ENCODE data around the gene ELOVL5.

DNA sequence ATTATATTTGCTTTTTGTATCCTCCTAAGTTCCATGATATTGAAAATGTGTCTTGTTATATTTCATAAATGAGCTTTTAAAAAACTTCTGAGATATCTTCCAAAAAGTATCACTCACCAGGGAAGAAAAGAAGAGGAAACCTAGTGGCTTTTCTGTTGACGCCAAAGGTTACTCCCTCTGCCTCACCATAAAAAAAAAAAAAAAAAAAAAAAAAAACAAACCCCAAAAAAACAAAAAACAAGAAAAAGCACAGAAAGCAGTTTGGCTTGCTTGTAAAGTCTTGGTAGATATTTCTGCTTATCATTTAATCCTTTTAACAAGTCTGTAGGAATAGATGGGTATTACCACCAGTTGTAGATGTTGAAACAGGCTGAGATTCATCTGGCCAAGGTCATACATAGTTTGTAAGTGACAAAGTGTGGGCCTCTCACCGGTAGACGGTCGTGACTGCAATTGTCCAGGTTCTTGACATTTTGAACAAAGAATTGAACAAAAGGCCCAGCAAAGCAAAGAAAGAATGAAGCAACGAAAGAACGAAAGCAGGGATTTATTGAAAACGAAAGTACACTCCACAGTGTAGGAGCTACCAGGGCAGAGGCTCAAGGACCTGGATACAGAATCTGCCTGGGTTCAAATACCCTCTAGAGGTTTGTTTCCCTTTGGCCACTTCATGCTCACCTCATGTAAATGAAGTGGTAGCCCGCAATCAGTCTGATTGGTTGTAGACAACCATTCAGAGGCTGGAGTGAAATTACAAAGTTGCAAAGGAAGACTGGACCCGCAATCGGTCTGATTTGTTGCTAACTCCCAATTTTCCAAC lies 11.6 kb upstream of the ELOVL5 start:
- TF ChIP-seq, protein P1, sequence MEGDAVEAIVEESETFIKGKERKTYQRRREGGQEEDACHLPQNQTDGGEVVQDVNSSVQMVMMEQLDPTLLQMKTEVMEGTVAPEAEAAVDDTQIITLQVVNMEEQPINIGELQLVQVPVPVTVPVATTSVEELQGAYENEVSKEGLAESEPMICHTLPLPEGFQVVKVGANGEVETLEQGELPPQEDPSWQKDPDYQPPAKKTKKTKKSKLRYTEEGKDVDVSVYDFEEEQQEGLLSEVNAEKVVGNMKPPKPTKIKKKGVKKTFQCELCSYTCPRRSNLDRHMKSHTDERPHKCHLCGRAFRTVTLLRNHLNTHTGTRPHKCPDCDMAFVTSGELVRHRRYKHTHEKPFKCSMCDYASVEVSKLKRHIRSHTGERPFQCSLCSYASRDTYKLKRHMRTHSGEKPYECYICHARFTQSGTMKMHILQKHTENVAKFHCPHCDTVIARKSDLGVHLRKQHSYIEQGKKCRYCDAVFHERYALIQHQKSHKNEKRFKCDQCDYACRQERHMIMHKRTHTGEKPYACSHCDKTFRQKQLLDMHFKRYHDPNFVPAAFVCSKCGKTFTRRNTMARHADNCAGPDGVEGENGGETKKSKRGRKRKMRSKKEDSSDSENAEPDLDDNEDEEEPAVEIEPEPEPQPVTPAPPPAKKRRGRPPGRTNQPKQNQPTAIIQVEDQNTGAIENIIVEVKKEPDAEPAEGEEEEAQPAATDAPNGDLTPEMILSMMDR (conservative IDR thresholded peaks at IDR 0.05; ENCODE audit: low read length) = no peak
- TF ChIP-seq EZH2phosphoT487 (IDR thresholded peaks at IDR 0.05; ENCODE audit: borderline replicate concordance) = no peak

Measured in Loucy (cell line).